Skeletal muscle tissue (tissue), 4 donors: ENCODE measurements around the gene KAT7. TPM values are rescaled to one million over a fixed set of nuclear protein-coding genes. Genes with fewer than 3 reads are reported as not detected.

Experiments used
- H3K27ac ChIP-seq: one replicate; pipeline ENCODE4 v1.7.0; 2013; ENCODE audit warnings: mild to moderate bottlenecking, low read depth, low read length, inconsistent platforms
- H3K27me3 ChIP-seq, 3 donors: one replicate each; pipeline ENCODE4 v1.7.0; 2013; ENCODE audit warnings: low read length in 3 of 3; ENCODE audit not compliant: control insufficient read depth in 3 of 3, insufficient read depth in 3 of 3
- H3K36me3 ChIP-seq, 3 donors: one replicate each; pipeline ENCODE4 v1.7.0; 2013; ENCODE audit warnings: low read length in 3 of 3; ENCODE audit not compliant: control insufficient read depth in 3 of 3, insufficient read depth in 3 of 3
- H3K4me1 ChIP-seq, 3 donors: one replicate each; pipeline ENCODE4 v1.7.0; 2013; ENCODE audit warnings: low read length in 3 of 3, mild to moderate bottlenecking in 3 of 3; ENCODE audit not compliant: control insufficient read depth in 3 of 3, insufficient read depth in 3 of 3
- H3K4me3 ChIP-seq, 3 donors: one replicate each; pipeline ENCODE4 v1.7.0; 2013; ENCODE audit warnings: low read length in 3 of 3
- H3K9ac ChIP-seq, 3 donors: one replicate each; pipeline ENCODE4 v1.7.0; 2013; ENCODE audit warnings: low read length in 3 of 3, mild to moderate bottlenecking in 3 of 3, moderate library complexity in 2 of 3, low read depth in 1 of 3
- H3K9me3 ChIP-seq, 3 donors: one replicate each; pipeline ENCODE4 v1.7.0; 2013; ENCODE audit warnings: low read length in 3 of 3; ENCODE audit not compliant: control insufficient read depth in 3 of 3
- total RNA-seq: library from RNA; depleted of rRNA; stranded (reverse); fragments of >200 nt; gene quantifications from one replicate; pipeline ENCODE4 v1.2.3, GENCODE V29; 2014
- donor health status: Osteomylitis.

Gene KAT7
- total RNA-seq, 1 donor from 2014 or later, result 23.5 TPM

GRCh38 chr17:49861150-49861884 is 72.8 kb downstream of the KAT7 start:
- Histone ChIP-seq H3K27me3 (peaks cover 3 to 4% (median 4%) of the 10 kb centered on the region in 3 donors), H3K36me3 (peaks cover 0 to 3% (median 0%) of the 10 kb centered on the region in 3 donors), H3K9me3 (no peaks in the 10 kb centered on the region), H3K4me3 (no peak overlapping the region), H3K4me1 (peaks cover 0 to 11% (median 0%) of the 10 kb centered on the region in 3 donors), H3K9ac (no peak overlapping the region), H3K27ac (no peak overlapping the region)

DNA sequence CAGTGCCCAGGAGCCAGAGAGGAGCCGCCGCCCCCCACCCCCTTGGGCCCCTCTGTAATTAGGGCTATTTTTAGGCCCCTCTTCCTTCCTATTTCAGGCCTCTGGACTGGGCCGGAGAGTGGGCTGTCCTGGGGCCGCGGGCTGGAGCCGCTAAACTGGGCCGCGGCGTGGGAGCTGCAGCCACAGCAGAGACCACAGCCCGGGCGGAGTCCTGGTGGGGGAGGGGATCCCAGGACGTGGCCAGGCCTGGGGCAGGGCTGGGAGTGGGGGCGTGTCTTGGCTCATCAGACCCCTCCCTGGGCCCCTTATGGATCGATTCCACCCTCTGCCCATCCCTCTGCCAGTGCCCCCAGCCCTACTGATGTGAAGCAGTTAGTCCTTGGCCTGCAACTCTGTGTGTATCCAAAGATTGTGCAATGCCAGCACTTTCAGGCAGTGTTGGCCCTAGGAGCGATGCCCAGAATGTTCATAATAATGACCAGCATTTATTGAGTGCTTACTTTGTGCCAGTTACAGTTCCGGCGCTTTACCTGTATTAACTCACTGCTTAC is 74.4 kb downstream of the KAT7 start:
- H3K27me3 ChIP-seq, result peaks cover 3 to 4% (median 4%) of the 10 kb centered on the region in 3 donors
- H3K27ac ChIP-seq, result no peak overlapping the region
- no peak overlapping the region for H3K9ac ChIP-seq
- no peaks in the 10 kb centered on the region for H3K9me3 ChIP-seq
- peaks cover 0 to 3% (median 0%) of the 10 kb centered on the region in 3 donors for H3K36me3 ChIP-seq
- H3K4me1 ChIP-seq, result peaks cover 0 to 11% (median 0%) of the 10 kb centered on the region in 3 donors
- no peak overlapping the region for H3K4me3 ChIP-seq

- Histone ChIP-seq H3K4me1 (no peaks in the 10 kb centered on the region), H3K36me3 (peaks cover 0 to 3% (median 0%) of the 10 kb centered on the region in 3 donors), H3K9me3 (no peaks in the 10 kb centered on the region), H3K9ac (no peak overlapping the region), H3K27me3 (peaks cover 4 to 11% (median 4%) of the 10 kb centered on the region in 3 donors), H3K4me3 (no peak overlapping the region), H3K27ac (no peak overlapping the region)
Measured at GRCh38 chr17:49866019-49866380, 77.5 kb downstream of the KAT7 start.

GRCh38 chr17:49866882-49867413 is 78.5 kb downstream of the KAT7 start:
- Histone ChIP-seq H3K36me3 (peaks cover 0 to 3% (median 0%) of the 10 kb centered on the region in 3 donors), H3K9me3 (no peaks in the 10 kb centered on the region), H3K4me1 (no peaks in the 10 kb centered on the region), H3K4me3 (no peak overlapping the region), H3K9ac (no peak overlapping the region), H3K27me3 (peaks cover 0 to 9% (median 7%) of the 10 kb centered on the region in 3 donors), H3K27ac (no peak overlapping the region)

DNA sequence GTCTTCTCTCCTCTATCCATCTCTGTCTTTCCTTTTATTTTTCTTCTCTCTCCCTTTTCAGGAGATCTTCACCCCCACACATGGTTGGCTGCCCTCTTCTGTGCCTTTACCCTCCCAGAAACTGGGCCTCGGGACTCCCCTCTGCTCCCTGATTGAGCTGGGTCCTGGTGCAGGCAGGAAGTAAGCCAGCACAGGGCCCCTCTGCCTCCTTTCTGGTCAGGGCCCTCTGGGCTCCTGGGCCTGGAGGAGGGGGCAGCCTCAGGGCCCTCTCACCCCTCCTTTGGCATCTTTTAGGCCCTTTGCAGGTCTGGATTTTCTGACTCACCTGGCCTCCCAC is 80.5 kb downstream of the KAT7 start:
- H3K9ac ChIP-seq, result no peak overlapping the region
- no peaks in the 10 kb centered on the region for H3K4me1 ChIP-seq
- H3K9me3 ChIP-seq, result no peaks in the 10 kb centered on the region
- H3K27me3 ChIP-seq, result peaks cover 0 to 10% (median 9%) of the 10 kb centered on the region in 3 donors
- H3K4me3 ChIP-seq, result no peak overlapping the region
- H3K36me3 ChIP-seq, result no peaks in the 10 kb centered on the region
- H3K27ac ChIP-seq, result no peak overlapping the region

- Histone ChIP-seq H3K36me3 (no peaks in the 10 kb centered on the region), H3K27me3 (peaks cover 4 to 21% (median 17%) of the 10 kb centered on the region in 3 donors), H3K4me3 (no peak overlapping the region), H3K9me3 (no peaks in the 10 kb centered on the region), H3K27ac (no peak overlapping the region), H3K9ac (no peak overlapping the region), H3K4me1 (no peaks in the 10 kb centered on the region)
Measured at GRCh38 chr17:49870298-49870697, 81.8 kb downstream of the KAT7 start.

- H3K36me3 ChIP-seq, result no peaks in the 10 kb centered on the region
- H3K4me1 ChIP-seq, result no peaks in the 10 kb centered on the region
- no peak overlapping the region for H3K27ac ChIP-seq
- no peak overlapping the region for H3K9ac ChIP-seq
- no peak overlapping the region for H3K4me3 ChIP-seq
- no peaks in the 10 kb centered on the region for H3K9me3 ChIP-seq
- H3K27me3 ChIP-seq, result peaks cover 4 to 23% (median 19%) of the 10 kb centered on the region in 3 donors
Measured at GRCh38 chr17:49871211-49871610, 82.7 kb downstream of the KAT7 start.

GRCh38 chr17:49872754-49873377 is 84.4 kb downstream of the KAT7 start:
- H3K27ac ChIP-seq, result no peak overlapping the region
- no peaks in the 10 kb centered on the region for H3K9me3 ChIP-seq

DNA sequence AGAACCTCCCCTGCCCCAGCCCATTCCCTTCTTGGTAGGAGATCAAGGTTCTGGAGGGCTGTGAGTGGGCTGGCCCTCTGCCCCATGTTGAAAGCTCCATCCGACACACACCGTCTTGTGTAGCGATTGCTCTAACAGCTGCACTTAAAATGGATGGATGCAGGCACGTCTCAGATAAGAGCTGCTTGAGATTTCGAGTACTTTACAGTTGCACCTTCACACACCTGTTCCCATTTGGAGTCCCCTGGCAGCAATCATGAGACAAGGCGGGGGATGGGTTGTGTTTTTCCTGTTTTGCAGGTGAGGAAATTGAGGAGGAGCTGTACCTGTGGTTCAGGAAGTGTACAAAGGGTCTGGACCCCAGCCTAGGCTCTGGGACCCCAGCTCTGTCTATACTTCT is 85.0 kb downstream of the KAT7 start:
- no peak overlapping the region for H3K4me3 ChIP-seq

More at GRCh38 chr17:49872754-49873377, 84.4 kb downstream of the KAT7 start:
- Histone ChIP-seq H3K4me3 (no peak overlapping the region), H3K4me1 (no peaks in the 10 kb centered on the region), H3K9ac (no peak overlapping the region), H3K36me3 (no peaks in the 10 kb centered on the region), H3K27me3 (peaks cover 4 to 23% (median 19%) of the 10 kb centered on the region in 3 donors)

DNA sequence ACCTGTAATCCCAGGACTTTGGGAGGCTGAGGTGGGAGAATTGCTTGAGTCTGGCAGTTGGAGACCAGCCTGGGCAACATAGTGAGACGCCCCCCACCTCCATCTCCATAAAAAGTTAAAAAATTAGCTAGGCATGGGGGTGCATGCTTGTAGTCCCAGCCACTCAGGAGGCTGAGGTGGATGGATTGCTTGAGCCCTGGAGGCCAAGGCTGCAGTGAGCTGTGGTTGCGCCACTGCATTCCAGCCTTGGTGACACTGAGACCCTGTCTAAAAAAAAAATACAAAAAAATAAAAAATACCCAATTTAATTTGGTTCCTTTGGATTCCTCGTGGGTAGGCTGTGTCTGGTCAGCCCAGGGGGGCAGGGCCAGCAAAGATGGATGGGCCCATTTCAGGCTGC is 85.4 kb downstream of the KAT7 start:
- peaks cover 4 to 25% (median 18%) of the 10 kb centered on the region in 3 donors for H3K27me3 ChIP-seq

More for the DNA sequence above, 85.0 kb downstream of the KAT7 start:
- H3K9ac ChIP-seq, result no peak overlapping the region
- peaks cover 4 to 23% (median 16%) of the 10 kb centered on the region in 3 donors for H3K27me3 ChIP-seq
- H3K27ac ChIP-seq, result no peak overlapping the region
- no peaks in the 10 kb centered on the region for H3K36me3 ChIP-seq
- H3K9me3 ChIP-seq, result no peaks in the 10 kb centered on the region
- no peaks in the 10 kb centered on the region for H3K4me1 ChIP-seq

More for the DNA sequence above, 85.4 kb downstream of the KAT7 start:
- Histone ChIP-seq H3K36me3 (no peaks in the 10 kb centered on the region), H3K4me1 (no peaks in the 10 kb centered on the region), H3K4me3 (no peak overlapping the region), H3K9ac (no peak overlapping the region), H3K27ac (no peak overlapping the region), H3K9me3 (no peaks in the 10 kb centered on the region)
